Endothelial cell of umbilical vein (primary cell): ENCODE measurements around the gene SYNGR3. TPM values are rescaled to one million over a fixed set of nuclear protein-coding genes. Genes with fewer than 3 reads are reported as not detected.

Source experiments
- BruUV-seq: library from RNA; stranded (reverse); fragments of 400-500 nt; replicated peaks from 2 replicates; lab custom pipeline; 2021; lab: Mats Ljungman, UMichigan
- CTCF ChIA-PET: fragments of 300-600, 350-600 bp; sonication (Branson Sonifier 250); formaldehyde crosslinking; loops from one replicate; lab custom pipeline; 2021; ENCODE audit warnings: antibody characterized with exemption, inconsistent platforms; lab: Charles Lee
- POLR2A ChIA-PET: fragments of 300-600, 350-600 bp; sonication (Branson Sonifier 250); formaldehyde crosslinking; loops from one replicate; lab custom pipeline; 2021; ENCODE audit warnings: antibody characterized with exemption, inconsistent platforms; lab: Charles Lee
- DNase-seq: peaks from one replicate; pipeline ENCODE4 v3.0.0-alpha.2; 2011; ENCODE audit warnings: low read depth, low spot score
- FAIRE-seq: peaks from 2 replicates; lab custom pipeline; 2011; peaks lifted over from hg19 to GRCh38; lab: Jason Lieb, UNC
- H2AFZ ChIP-seq: 2 replicates; pipeline ENCODE4 v1.6.0; 2012; ENCODE audit warnings: low read depth, low read length, control low read depth, inconsistent platforms
- H3K27ac ChIP-seq: 2 replicates; pipeline ENCODE4 v1.5.1; 2011; ENCODE audit warnings: low read depth, mild to moderate bottlenecking, control low read depth, low read length, moderate library complexity; ENCODE audit not compliant: insufficient read depth
- H3K27me3 ChIP-seq, 2 experiments: 2 replicates each; pipeline versions ENCODE4 v1.6.0 to v1.6.1; 2011; ENCODE audit warnings: low read length in 2 of 2, mixed read lengths in 1 of 2; ENCODE audit not compliant: control insufficient read depth in 2 of 2, insufficient read depth in 2 of 2
- H3K36me3 ChIP-seq, 2 experiments: 2 replicates in 1 of 2; 3 replicates in 1 of 2; pipeline ENCODE4 v1.5.1; 2011; ENCODE audit warnings: low read length in 2 of 2, mild to moderate bottlenecking in 1 of 2, moderate library complexity in 1 of 2; ENCODE audit not compliant: control insufficient read depth in 2 of 2, insufficient read depth in 2 of 2; ENCODE audit errors: extremely low read depth in 1 of 2
- H3K4me1 ChIP-seq: 3 replicates; pipeline ENCODE4 v1.5.1; 2011; ENCODE audit warnings: mild to moderate bottlenecking, low read length; ENCODE audit not compliant: control insufficient read depth, insufficient read depth; ENCODE audit errors: extremely low read depth
- H3K4me2 ChIP-seq: 2 replicates; pipeline ENCODE4 v1.6.1; 2011; ENCODE audit warnings: low read length, control low read depth, mixed read lengths; ENCODE audit not compliant: insufficient read depth
- H3K4me3 ChIP-seq, 3 experiments: fragments of 200-600 bp in 1 of 3; sonication (generic), shearing (Covaris generic) in 1 of 3; replicated peaks in 1 of 3; 2 replicates each; pipeline ENCODE4 v1.5.1; 2011 to 2016; ENCODE audit warnings: control low read depth in 3 of 3, low read length in 3 of 3, mild to moderate bottlenecking in 2 of 3, inconsistent platforms in 1 of 3, low read depth in 1 of 3, moderate library complexity in 1 of 3; ENCODE audit not compliant: insufficient read depth in 1 of 3
- H3K79me2 ChIP-seq: 2 replicates; pipeline ENCODE4 v1.6.0; 2012; ENCODE audit warnings: low read length, inconsistent platforms; ENCODE audit not compliant: control insufficient read depth, insufficient read depth
- H3K9ac ChIP-seq: replicated peaks from 2 replicates; pipeline ENCODE3; 2011; ENCODE audit warnings: low read length, control low read depth; ENCODE audit not compliant: insufficient read depth; ENCODE audit errors: extremely low read depth
- H3K9me1 ChIP-seq: replicated peaks from 3 replicates; pipeline ENCODE4 v1.6.0; 2011; ENCODE audit warnings: mild to moderate bottlenecking, low read length; ENCODE audit not compliant: control insufficient read depth, insufficient read depth; ENCODE audit errors: extremely low read depth
- H3K9me3 ChIP-seq: replicated peaks from 2 replicates; pipeline ENCODE4 v1.5.1; 2012; ENCODE audit warnings: low read length, inconsistent platforms; ENCODE audit not compliant: control insufficient read depth, insufficient read depth
- H4K20me1 ChIP-seq: replicated peaks from 2 replicates; pipeline ENCODE3; 2011; ENCODE audit warnings: mild to moderate bottlenecking, low read length; ENCODE audit not compliant: control insufficient read depth, insufficient read depth; ENCODE audit errors: extremely low read depth
- EZH2 ChIP-seq: IDR thresholded peaks from 2 replicates; pipeline ENCODE4 v1.6.1; 2012; ENCODE audit warnings: borderline replicate concordance, low read depth, mild to moderate bottlenecking, moderate library complexity, low read length, inconsistent platforms; ENCODE audit not compliant: severe bottlenecking
- GATA2 ChIP-seq: IDR thresholded peaks from 2 replicates; pipeline ENCODE4 v1.7.0; 2011; ENCODE audit warnings: low read depth, mild to moderate bottlenecking, moderate library complexity, mixed read lengths, low read length; ENCODE audit not compliant: insufficient read length, insufficient read depth
- JUN ChIP-seq: IDR thresholded peaks from 2 replicates; pipeline ENCODE4 v1.6.1; 2011; ENCODE audit warnings: borderline replicate concordance, low read depth; ENCODE audit not compliant: insufficient read length, insufficient read depth
- POLR2A ChIP-seq: IDR thresholded peaks from 2 replicates; pipeline ENCODE4 v1.6.1; 2012; ENCODE audit warnings: low read depth, mild to moderate bottlenecking, control low read depth, low read length
- dilution Hi-C: fragments of 300-500 bp; cut with MboI; formaldehyde crosslinking; loops from one replicate; pipeline ENCODE4 v1.15.0; 2019; ENCODE audit warnings: low sequenced_read_pairs; ENCODE audit not compliant: extremely low pct_ligation_motif_present
- intact Hi-C: fragments of 100-400 bp; cut with micrococcal nuclease; formaldehyde crosslinking; loops from one replicate; pipeline ENCODE4 v1.10.0; 2022
- polyA plus RNA-seq, 4 experiments: library from polyadenylated mRNA; depleted of rRNA in 3 of 4; stranded (reverse) in 3 of 4; unstranded in 1 of 4; fragments of >200 nt; gene quantifications; 2 replicates each; pipeline versions ENCODE4 v1.2.1 to v1.2.3, GENCODE V29; 2011 to 2012; ENCODE audit warnings: missing spikeins in 1 of 4
- total RNA-seq: library from RNA; stranded (reverse); gene quantifications from 2 replicates; pipeline ENCODE4 v1.2.3, GENCODE V29; 2021
- TF ChIP-seq, protein P1 (sequence below): IDR thresholded peaks from 2 replicates; pipeline ENCODE4 v1.6.1; 2011; ENCODE audit not compliant: insufficient read depth, insufficient read length

SYNGR3 gene
- total and polyA plus RNA-seq, 2 donors (not counting 3 experiments of a cell fraction or from before 2014, with no cell fraction given), result 0.95 to 1.4 TPM

DNA sequence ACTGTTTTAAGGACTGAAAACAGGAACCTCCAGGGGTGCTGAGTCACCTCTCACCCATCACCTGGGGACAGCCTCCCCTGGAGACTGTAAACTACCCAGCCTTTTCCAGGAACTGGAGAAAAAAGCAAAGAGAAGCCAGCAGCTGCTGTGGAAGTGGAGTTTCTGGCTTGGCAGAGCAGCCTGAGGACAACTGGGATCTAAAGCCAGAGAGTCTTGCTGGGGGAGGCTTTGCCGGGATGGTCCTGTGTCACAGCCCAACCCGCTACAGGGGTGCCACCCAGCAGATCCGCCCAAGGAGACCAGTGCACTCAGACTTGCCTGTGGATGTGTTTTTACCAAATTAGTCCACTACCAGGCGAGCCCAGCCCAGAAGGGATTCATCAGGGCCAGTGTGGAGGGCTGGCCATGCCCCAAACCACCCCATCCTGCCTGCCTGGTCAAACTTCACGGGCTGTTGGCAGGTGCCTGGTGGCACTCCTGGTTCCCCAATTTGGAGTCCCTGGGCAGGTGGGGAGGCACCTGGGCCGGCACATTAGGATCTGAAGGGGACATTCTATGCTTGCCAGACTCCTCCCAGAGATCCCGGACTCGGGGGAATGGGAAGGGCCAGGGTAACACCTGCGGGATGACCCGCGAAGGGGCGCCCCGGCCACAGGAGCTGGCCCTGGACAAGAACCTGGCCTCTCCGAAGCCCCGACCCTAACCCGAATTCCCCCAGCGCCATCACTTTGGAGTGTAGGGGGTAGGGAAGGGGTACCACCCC is 47.5 kb upstream of the SYNGR3 start:
- Histone ChIP-seq H3K27ac (no peak overlapping the region), H3K36me3 (peaks cover 0 to 15% of the 10 kb centered on the region in 2 experiments), H3K4me1 (peaks cover 12% of the 10 kb centered on the region), H3K9me3 (no peaks in the 10 kb centered on the region), H3K4me3 (peak overlapping the region; percentile 53 to 89 (median 62)), H3K9me1 (no peaks in the 10 kb centered on the region), H3K27me3 (no peaks in the 10 kb centered on the region), H3K4me2 (peak overlapping the region; percentile 58), H3K9ac (peak overlapping the region; percentile 64), H4K20me1 (no peaks in the 10 kb centered on the region), H2AFZ (peak overlapping the region; percentile 81), H3K79me2 (no peaks in the 10 kb centered on the region)
- FAIRE-seq, result no peak
- ChIA-PET CTCF (interaction anchor here (1.0 to 1.1 kb wide), 2 partner anchors 93 to 198 kb away, joined by 3 to 4 read pairs; no protein-coding TSS in a partner anchor), POLR2A (interaction anchor here (1.5 kb wide), 1 partner anchor 22 kb away, joined by 11 read pairs; the partner anchor contains the start of gene RPS2)
- dilution Hi-C loops (no loop called here), intact Hi-C loops (loop anchor here (2.0 kb wide), 1 partner anchor 13 kb away; no protein-coding TSS in a partner anchor)
- TSS peak; percentile 27 for BruUV-seq
- TF ChIP-seq EZH2 (no peak), POLR2A (no peak), GATA2 (no peak), JUN (no peak)
- TF ChIP-seq, protein P1, sequence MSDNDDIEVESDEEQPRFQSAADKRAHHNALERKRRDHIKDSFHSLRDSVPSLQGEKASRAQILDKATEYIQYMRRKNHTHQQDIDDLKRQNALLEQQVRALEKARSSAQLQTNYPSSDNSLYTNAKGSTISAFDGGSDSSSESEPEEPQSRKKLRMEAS, result no peak
- no peak for DNase-seq
